Esophagus muscularis mucosa (tissue), 4 donors: Measurements from ENCODE around the gene MATN1. TPM values are rescaled to one million over a fixed set of nuclear protein-coding genes. Genes with fewer than 3 reads are reported as not detected.

Experiments
- DNase-seq: peaks from one replicate; pipeline ENCODE4 v3.0.0-alpha.2; 2017; ENCODE audit errors: extremely low spot score
- H3K27ac ChIP-seq, 4 donors: fragments of 200-600 bp; sonication (generic); replicated peaks in 1 of 4; 1 replicate in 3 of 4; 2 replicates in 1 of 4; pipeline ENCODE4 v1.5.1; 2016 to 2019; ENCODE audit warnings: mild to moderate bottlenecking in 1 of 4
- H3K27me3 ChIP-seq, 4 donors: fragments of 200-600 bp; sonication (generic); one replicate each; pipeline versions ENCODE4 v1.5.1 to v1.6.0; 2016 to 2019
- H3K36me3 ChIP-seq, 4 donors: fragments of 200-600 bp; sonication (generic); one replicate each; pipeline ENCODE4 v1.5.1; 2016 to 2019
- H3K4me1 ChIP-seq, 4 donors: fragments of 200-600 bp; sonication (generic); one replicate each; pipeline ENCODE4 v1.5.1; 2016 to 2019
- H3K4me3 ChIP-seq, 4 donors: fragments of 200-600 bp; sonication (generic); 1 replicate in 2 of 4; 2 replicates in 2 of 4; pipeline ENCODE4 v1.5.1; 2016 to 2019; ENCODE audit warnings: mild to moderate bottlenecking in 4 of 4, moderate library complexity in 1 of 4
- H3K9me3 ChIP-seq, 4 donors: fragments of 200-600 bp; sonication (generic); 1 replicate in 3 of 4; 2 replicates in 1 of 4; pipeline ENCODE4 v1.5.1; 2016 to 2019
- EP300 ChIP-seq: sonication (generic); formaldehyde crosslinking; IDR thresholded peaks from one replicate; pipeline ENCODE4 v1.6.1; 2017; ENCODE audit warnings: antibody characterized with exemption
- POLR2A ChIP-seq: fragments of 450-650 bp; IDR thresholded peaks from one replicate; pipeline ENCODE4 v1.6.1; 2017; ENCODE audit warnings: antibody characterized with exemption, moderate library complexity, mild to moderate bottlenecking, low read depth
- POLR2AphosphoS5 ChIP-seq, 2 donors: sonication (generic); formaldehyde crosslinking; IDR thresholded peaks; one replicate each; pipeline ENCODE4 v1.6.1; 2017; ENCODE audit warnings: antibody characterized with exemption in 2 of 2
- WGBS: methylation state at CpG from one replicate; pipeline ENCODE4 v1.1.5; 2018; 5-methylcytosine and 5-hydroxymethylcytosine counted together
- intact Hi-C: fragments of 100-400 bp; cut with DNase I; formaldehyde crosslinking; loops from one replicate; pipeline ENCODE4 v1.15.1; 2023
- total RNA-seq, 4 donors: library from RNA; depleted of rRNA; stranded (reverse); fragments of >200 nt; gene quantifications; one replicate each; pipeline versions ENCODE4 v1.1.0 to v1.2.1, GENCODE V29; 2016
- TF ChIP-seq, protein P1 (sequence below), 3 experiments: fragments of 200-600 bp in 2 of 3; fragments of 450-650 bp in 1 of 3; sonication (generic) in 2 of 3; IDR thresholded peaks; one replicate each; pipeline ENCODE4 v1.5.1; 2017 to 2019; ENCODE audit warnings: antibody characterized with exemption in 3 of 3, mild to moderate bottlenecking in 2 of 3, moderate library complexity in 1 of 3

MATN1 gene
- total RNA-seq, 4 donors from 2014 or later = not detected

- H3K36me3 ChIP-seq = no peaks in the 10 kb centered on the region
- intact Hi-C loops = no loop called here
- H3K4me3 ChIP-seq = no peak overlapping the region
- TF ChIP-seq, protein P1, sequence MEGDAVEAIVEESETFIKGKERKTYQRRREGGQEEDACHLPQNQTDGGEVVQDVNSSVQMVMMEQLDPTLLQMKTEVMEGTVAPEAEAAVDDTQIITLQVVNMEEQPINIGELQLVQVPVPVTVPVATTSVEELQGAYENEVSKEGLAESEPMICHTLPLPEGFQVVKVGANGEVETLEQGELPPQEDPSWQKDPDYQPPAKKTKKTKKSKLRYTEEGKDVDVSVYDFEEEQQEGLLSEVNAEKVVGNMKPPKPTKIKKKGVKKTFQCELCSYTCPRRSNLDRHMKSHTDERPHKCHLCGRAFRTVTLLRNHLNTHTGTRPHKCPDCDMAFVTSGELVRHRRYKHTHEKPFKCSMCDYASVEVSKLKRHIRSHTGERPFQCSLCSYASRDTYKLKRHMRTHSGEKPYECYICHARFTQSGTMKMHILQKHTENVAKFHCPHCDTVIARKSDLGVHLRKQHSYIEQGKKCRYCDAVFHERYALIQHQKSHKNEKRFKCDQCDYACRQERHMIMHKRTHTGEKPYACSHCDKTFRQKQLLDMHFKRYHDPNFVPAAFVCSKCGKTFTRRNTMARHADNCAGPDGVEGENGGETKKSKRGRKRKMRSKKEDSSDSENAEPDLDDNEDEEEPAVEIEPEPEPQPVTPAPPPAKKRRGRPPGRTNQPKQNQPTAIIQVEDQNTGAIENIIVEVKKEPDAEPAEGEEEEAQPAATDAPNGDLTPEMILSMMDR (IDR thresholded peaks at IDR 0.05) = no peak
- TF ChIP-seq EP300 = no peak
- no peak for TF ChIP-seq POLR2A
- no peak for TF ChIP-seq POLR2AphosphoS5 (IDR thresholded peaks at IDR 0.05)
- H3K27ac ChIP-seq = no peak overlapping the region
- H3K4me1 ChIP-seq = peaks cover 4 to 15% (median 8%) of the 10 kb centered on the region in 4 donors
- peaks cover 0 to 4% (median 0%) of the 10 kb centered on the region in 4 donors for H3K9me3 ChIP-seq
- H3K27me3 ChIP-seq = no peaks in the 10 kb centered on the region
- no peak for DNase-seq
- 79% methylated on average over 4 of the region's 4 CpGs for WGBS
Measured at GRCh38 chr1:30714025-30714424, 9.4 kb downstream of the MATN1 start.

DNA sequence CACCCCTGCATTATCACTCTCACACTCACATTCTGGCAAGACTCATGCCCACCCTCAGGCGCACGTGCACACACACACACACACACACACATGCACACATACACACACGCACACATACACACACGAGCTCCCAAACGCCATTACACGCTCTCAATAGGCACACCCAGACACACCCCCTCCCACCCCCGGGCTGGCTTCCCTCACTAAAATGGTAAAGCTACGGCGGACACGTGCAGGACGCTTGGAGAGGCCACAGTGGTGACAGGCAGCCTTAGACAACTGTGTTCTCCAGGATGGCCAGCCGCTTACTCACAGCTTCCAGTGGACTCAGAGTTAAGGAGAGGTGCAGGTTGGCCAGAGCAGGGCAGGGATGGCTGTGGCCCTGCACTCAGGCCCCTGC is 10.1 kb downstream of the MATN1 start:
- Histone ChIP-seq H3K36me3 (no peaks in the 10 kb centered on the region), H3K9me3 (peaks cover 0 to 4% (median 0%) of the 10 kb centered on the region in 4 donors), H3K4me3 (no peak overlapping the region), H3K4me1 (peaks cover 0 to 10% (median 3%) of the 10 kb centered on the region in 4 donors), H3K27ac (no peak overlapping the region), H3K27me3 (no peaks in the 10 kb centered on the region)
- intact Hi-C loops = no loop called here
- 51% methylated on average over 12 of the region's 12 CpGs for WGBS
- DNase-seq = no peak
- TF ChIP-seq EP300 (no peak), POLR2A (no peak), POLR2AphosphoS5 (IDR thresholded peaks at IDR 0.05) (no peak)
- TF ChIP-seq, protein P1 (IDR thresholded peaks at IDR 0.05) = no peak

DNA sequence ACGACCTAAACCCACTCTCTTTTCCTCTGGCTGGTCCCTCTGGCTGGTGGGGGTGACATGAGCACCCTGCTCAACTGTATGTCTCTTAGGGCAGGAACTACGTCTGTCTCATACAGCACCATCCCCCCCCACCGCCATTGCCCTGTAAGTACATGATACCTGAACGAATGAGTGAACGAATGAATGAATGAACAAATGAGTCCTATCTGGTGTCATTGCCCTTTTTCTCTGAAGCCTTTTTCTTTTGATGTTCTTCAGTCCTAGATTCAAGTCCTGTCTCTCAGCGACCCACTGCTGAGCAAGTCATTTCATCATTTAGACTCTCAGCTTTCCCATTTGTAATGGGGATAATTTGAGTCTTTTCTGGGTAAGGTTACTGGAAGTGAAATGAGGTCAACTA is 10.8 kb downstream of the MATN1 start:
- Histone ChIP-seq H3K36me3 (no peaks in the 10 kb centered on the region), H3K4me3 (no peak overlapping the region), H3K9me3 (peaks cover 0 to 4% (median 0%) of the 10 kb centered on the region in 4 donors), H3K27me3 (no peaks in the 10 kb centered on the region), H3K4me1 (peaks cover 2 to 12% (median 5%) of the 10 kb centered on the region in 4 donors), H3K27ac (no peak overlapping the region)
- intact Hi-C loops = no loop called here
- 90% methylated on average over 6 of the region's 6 CpGs for WGBS
- no peak for DNase-seq
- no peak for TF ChIP-seq POLR2AphosphoS5 (IDR thresholded peaks at IDR 0.05)
- TF ChIP-seq, protein P1 (IDR thresholded peaks at IDR 0.05) = no peak
- TF ChIP-seq POLR2A = no peak
- TF ChIP-seq EP300 = no peak

GRCh38 chr1:30710407-30710806 is 13.0 kb downstream of the MATN1 start:
- no peak for DNase-seq
- no peaks in the 10 kb centered on the region for H3K27me3 ChIP-seq
- no peaks in the 10 kb centered on the region for H3K36me3 ChIP-seq
- no peak for TF ChIP-seq EP300
- TF ChIP-seq, protein P1 (IDR thresholded peaks at IDR 0.05) = no peak
- no peak for TF ChIP-seq POLR2A
- no peak for TF ChIP-seq POLR2AphosphoS5 (IDR thresholded peaks at IDR 0.05)
- WGBS = 71% methylated on average over 2 of the region's 2 CpGs
- peaks cover 0 to 2% (median 0%) of the 10 kb centered on the region in 4 donors for H3K9me3 ChIP-seq
- intact Hi-C loops = no loop called here
- H3K4me3 ChIP-seq = no peak overlapping the region
- H3K27ac ChIP-seq = no peak overlapping the region
- H3K4me1 ChIP-seq = peaks cover 9 to 28% (median 17%) of the 10 kb centered on the region in 4 donors

- intact Hi-C loops = loop anchor here (2.0 to 10.0 kb wide), 5 partner anchors 326 to 1834 kb away; partner anchors contain the start of gene PTPRU
- Histone ChIP-seq H3K9me3 (no peaks in the 10 kb centered on the region), H3K4me3 (no peak overlapping the region), H3K4me1 (peaks cover 16 to 41% (median 32%) of the 10 kb centered on the region in 4 donors), H3K27ac (no peak overlapping the region), H3K36me3 (no peaks in the 10 kb centered on the region), H3K27me3 (no peaks in the 10 kb centered on the region)
- 47% methylated on average over 8 of the region's 8 CpGs for WGBS
- DNase-seq = no peak
- TF ChIP-seq POLR2A (no peak), POLR2AphosphoS5 (IDR thresholded peaks at IDR 0.05) (no peak), EP300 (no peak)
- TF ChIP-seq, protein P1 (IDR thresholded peaks at IDR 0.05) = no peak
Measured at GRCh38 chr1:30708361-30708728, 15.0 kb downstream of the MATN1 start.
